GM13977 (cell line): Measurements from ENCODE around the gene PPP1R11.

Source experiments
- DNase-seq: peaks from one replicate; pipeline ENCODE4 v3.0.0; 2012; ENCODE audit warnings: low spot score
- CTCF ChIP-seq: IDR thresholded peaks from 2 replicates; pipeline ENCODE4 v1.5.1; 2012; ENCODE audit warnings: mild to moderate bottlenecking, control low read depth; ENCODE audit not compliant: insufficient read depth; ENCODE audit errors: extremely low read depth, missing control alignments
- in situ Hi-C: fragments of 300-500 bp; cut with MboI; formaldehyde crosslinking; loops from one replicate; pipeline ENCODE4 v1.12.0; 2022; ENCODE audit warnings: low sequenced_read_pairs, low pct_unique_long_range_greater_than_20kb, mixed read lengths, inconsistent platforms; ENCODE audit not compliant: unreplicated experiment

Gene PPP1R11

GRCh38 chr6:30093951-30094661, 27.1 kb downstream of the PPP1R11 start:
- TF ChIP-seq CTCF: no peak
- DNase-seq: no peak
- in situ Hi-C loops: no loop called here

- in situ Hi-C loops: loop anchor here (5.0 kb wide), 1 partner anchor 80 kb away; no protein-coding TSS in a partner anchor
- DNase-seq: no peak
- no peak for TF ChIP-seq CTCF
Observed at GRCh38 chr6:30096829-30097228, 29.8 kb downstream of the PPP1R11 start.

- in situ Hi-C loops: loop anchor here (5.0 kb wide), 1 partner anchor 79 kb away; no protein-coding TSS in a partner anchor
- TF ChIP-seq CTCF: no peak
- DNase-seq: no peak
Observed at GRCh38 chr6:30097902-30098768, 31.1 kb downstream of the PPP1R11 start.

- DNase-seq: no peak
- TF ChIP-seq CTCF: no peak
- in situ Hi-C loops: no loop called here
Observed at GRCh38 chr6:30100154-30100553, 33.2 kb downstream of the PPP1R11 start.

- no peak for TF ChIP-seq CTCF
- in situ Hi-C loops: no loop called here
- no peak for DNase-seq
Observed at GRCh38 chr6:30100585-30101443, 33.8 kb downstream of the PPP1R11 start.
